AG04449 (cell line): ENCODE measurements around the gene NAIF1.
"Not testable (repeated sequence)": the region's sequence is repeated elsewhere in the genome, so short reads cannot be mapped to it uniquely, and the experiment has no call there.

Experiments
- CTCF ChIA-PET: fragments of 350-600 bp; formaldehyde crosslinking; extraction: SDS; loops from one replicate; lab custom pipeline; 2021; ENCODE audit warnings: antibody characterized with exemption; lab: Yijun Ruan, JAX
- POLR2A ChIA-PET: fragments of 400-600, 350-600 bp; formaldehyde crosslinking; extraction: SDS; loops from one replicate; lab custom pipeline; 2020; ENCODE audit warnings: antibody characterized with exemption, inconsistent platforms; lab: Yijun Ruan, JAX
- DNase-seq: peaks from one replicate; pipeline ENCODE4 v3.0.0-alpha.2; 2010; ENCODE audit warnings: low read depth, low spot score
- H3K4me3 ChIP-seq: 2 replicates; pipeline ENCODE4 v1.5.1; 2011; ENCODE audit warnings: low read depth, mild to moderate bottlenecking, control low read depth, low read length
- TF ChIP-seq, protein P1 (sequence below): IDR thresholded peaks from one replicate; pipeline ENCODE4 v1.5.1; 2011; ENCODE audit warnings: mild to moderate bottlenecking, moderate library complexity, low read length, control low read depth, inconsistent platforms; ENCODE audit not compliant: insufficient read depth; ENCODE audit errors: missing control alignments

The NAIF1 gene

DNA sequence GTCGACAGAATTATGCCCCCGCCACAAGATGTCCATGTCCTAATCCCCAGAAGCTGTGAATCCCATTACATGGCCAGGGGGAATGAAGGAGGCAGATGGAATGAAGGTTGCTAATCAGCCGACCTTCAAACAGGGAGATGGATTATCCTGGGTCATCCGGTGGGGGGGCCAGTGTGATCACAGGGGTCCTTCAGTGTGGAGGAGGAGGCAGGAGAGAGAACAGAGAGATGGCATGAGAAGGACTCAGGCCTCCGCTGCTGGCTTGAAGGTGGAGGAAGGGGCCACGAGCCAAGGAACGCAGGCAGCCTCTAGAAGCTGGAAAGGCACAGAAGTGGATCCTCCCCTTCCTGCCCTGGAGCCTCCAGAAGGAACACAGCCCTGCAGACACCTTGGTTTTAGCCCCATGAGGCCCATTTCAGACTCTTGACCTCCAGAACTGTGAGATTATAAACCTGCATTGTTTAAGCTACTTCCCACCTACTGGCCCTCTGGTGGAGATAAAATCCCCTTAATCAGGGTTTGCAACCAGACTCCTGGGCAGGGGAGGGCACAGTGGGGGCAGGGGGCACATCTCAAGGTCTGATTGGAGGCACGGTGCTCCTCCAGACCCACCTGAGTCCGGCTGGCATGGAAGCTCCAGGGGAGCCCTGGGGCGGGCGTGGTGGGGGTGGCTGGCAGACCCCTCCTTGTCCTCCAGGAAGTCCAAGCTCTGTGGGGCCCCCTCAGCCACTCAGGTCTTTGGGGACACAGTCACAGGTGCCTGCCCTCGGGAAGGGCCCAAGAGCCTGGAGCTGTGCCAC, 46.6 kb upstream of the NAIF1 start:
- TF ChIP-seq, protein P1, sequence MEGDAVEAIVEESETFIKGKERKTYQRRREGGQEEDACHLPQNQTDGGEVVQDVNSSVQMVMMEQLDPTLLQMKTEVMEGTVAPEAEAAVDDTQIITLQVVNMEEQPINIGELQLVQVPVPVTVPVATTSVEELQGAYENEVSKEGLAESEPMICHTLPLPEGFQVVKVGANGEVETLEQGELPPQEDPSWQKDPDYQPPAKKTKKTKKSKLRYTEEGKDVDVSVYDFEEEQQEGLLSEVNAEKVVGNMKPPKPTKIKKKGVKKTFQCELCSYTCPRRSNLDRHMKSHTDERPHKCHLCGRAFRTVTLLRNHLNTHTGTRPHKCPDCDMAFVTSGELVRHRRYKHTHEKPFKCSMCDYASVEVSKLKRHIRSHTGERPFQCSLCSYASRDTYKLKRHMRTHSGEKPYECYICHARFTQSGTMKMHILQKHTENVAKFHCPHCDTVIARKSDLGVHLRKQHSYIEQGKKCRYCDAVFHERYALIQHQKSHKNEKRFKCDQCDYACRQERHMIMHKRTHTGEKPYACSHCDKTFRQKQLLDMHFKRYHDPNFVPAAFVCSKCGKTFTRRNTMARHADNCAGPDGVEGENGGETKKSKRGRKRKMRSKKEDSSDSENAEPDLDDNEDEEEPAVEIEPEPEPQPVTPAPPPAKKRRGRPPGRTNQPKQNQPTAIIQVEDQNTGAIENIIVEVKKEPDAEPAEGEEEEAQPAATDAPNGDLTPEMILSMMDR = no peak
- no peak overlapping the region for H3K4me3 ChIP-seq
- POLR2A ChIA-PET = interaction anchor here (0.6 to 1.2 kb wide), 3 partner anchors 14 to 132 kb away, joined by 3 to 4 read pairs (median 3); no protein-coding TSS in a partner anchor
- CTCF ChIA-PET = interaction anchor here (0.8 to 7.1 kb wide), 6 partner anchors 11 to 196 kb away, joined by 3 to 264 read pairs (median 88); partner anchors contain the start of genes DPM2 and PTGES2
- DNase-seq = no peak

DNA sequence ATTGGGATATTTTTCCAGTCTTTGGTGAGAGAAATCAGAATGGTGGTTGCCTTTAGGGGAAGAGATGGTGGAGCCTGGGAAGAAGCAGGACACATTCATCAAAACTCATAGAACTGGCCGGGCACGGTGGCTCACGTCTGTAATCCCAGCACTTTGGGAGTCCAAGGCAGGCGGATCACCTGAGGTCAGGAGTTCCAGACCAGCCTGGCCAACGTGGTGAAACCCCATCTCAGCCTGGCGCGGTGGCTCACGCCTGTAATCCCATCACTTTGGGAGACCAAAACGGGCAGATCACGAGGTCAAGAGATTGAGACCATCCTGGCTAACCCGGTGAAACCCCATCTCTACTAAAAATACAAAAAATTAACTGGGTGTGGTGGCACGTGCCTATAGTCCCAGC, 44.6 kb upstream of the NAIF1 start:
- H3K4me3 ChIP-seq, DNase-seq, POLR2A ChIA-PET: not testable (repeated sequence)
- CTCF ChIA-PET = interaction anchor here (1.2 to 7.1 kb wide), 4 partner anchors 9 to 191 kb away, joined by 4 to 264 read pairs (median 8); no protein-coding TSS in a partner anchor

DNA sequence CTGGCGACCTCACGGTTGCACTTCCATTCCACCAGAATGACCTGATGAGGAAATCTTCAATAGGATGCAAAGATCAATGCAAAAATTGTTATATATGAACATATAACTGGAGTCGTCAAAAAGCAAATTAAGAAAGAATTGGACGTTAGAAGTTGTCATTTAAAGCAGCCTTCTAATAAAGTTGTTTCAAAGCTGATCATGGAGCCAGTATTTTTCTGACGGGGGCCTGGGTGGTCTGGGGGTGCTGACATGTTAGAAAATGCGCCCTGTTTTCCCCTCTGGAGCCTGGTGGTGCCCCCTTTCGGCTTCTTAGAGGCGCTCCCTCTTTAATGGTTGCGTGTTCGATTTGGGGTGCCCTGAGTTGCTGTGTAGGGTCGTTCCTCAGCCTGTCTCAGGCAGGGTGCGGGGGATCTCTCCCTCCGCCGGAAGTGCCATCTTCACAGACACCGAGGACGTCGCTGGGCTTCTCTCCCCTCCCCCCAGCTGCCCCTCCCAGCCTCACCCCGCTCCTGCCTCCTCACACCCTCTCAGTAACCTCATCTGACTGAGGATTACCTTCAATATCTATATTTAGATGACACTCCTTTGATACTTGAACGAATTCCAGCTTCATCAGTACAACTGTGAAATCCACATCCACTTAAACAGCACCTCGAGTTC, 42.1 kb upstream of the NAIF1 start:
- no peak for DNase-seq
- TF ChIP-seq, protein P1 = no peak
- H3K4me3 ChIP-seq = no peak overlapping the region
- ChIA-PET POLR2A (no interaction called here), CTCF (interaction anchor here (0.8 to 14.9 kb wide), 5 partner anchors 6 to 166 kb away, joined by 3 to 264 read pairs (median 7); no protein-coding TSS in a partner anchor)

DNA sequence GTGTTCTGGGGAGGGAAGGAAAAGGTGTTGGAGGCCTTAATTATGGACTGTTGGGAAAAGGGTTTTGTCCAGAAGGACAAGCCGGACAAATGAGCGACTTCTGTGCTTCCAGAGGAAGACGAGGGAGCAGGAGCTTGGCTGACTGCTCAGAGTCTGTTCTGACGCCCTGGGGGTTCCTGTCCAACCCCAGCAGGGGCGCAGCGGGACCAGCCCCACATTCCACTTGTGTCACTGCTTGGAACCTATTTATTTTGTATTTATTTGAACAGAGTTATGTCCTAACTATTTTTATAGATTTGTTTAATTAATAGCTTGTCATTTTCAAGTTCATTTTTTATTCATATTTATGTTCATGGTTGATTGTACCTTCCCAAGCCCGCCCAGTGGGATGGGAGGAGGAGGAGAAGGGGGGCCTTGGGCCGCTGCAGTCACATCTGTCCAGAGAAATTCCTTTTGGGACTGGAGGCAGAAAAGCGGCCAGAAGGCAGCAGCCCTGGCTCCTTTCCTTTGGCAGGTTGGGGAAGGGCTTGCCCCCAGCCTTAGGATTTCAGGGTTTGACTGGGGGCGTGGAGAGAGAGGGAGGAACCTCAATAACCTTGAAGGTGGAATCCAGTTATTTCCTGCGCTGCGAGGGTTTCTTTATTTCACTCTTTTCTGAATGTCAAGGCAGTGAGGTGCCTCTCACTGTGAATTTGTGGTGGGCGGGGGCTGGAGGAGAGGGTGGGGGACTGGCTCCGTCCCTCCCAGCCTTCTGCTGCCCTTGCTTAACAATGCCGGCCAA, 41.3 kb upstream of the NAIF1 start:
- TF ChIP-seq, protein P1 = no peak
- ChIA-PET POLR2A (interaction anchor here (1.2 kb wide), 1 partner anchor 10 kb away, joined by 4 read pairs; no protein-coding TSS in a partner anchor), CTCF (interaction anchor here (0.8 to 14.9 kb wide), 5 partner anchors 7 to 165 kb away, joined by 3 to 264 read pairs (median 7); no protein-coding TSS in a partner anchor)
- no peak overlapping the region for H3K4me3 ChIP-seq
- DNase-seq = no peak

DNA sequence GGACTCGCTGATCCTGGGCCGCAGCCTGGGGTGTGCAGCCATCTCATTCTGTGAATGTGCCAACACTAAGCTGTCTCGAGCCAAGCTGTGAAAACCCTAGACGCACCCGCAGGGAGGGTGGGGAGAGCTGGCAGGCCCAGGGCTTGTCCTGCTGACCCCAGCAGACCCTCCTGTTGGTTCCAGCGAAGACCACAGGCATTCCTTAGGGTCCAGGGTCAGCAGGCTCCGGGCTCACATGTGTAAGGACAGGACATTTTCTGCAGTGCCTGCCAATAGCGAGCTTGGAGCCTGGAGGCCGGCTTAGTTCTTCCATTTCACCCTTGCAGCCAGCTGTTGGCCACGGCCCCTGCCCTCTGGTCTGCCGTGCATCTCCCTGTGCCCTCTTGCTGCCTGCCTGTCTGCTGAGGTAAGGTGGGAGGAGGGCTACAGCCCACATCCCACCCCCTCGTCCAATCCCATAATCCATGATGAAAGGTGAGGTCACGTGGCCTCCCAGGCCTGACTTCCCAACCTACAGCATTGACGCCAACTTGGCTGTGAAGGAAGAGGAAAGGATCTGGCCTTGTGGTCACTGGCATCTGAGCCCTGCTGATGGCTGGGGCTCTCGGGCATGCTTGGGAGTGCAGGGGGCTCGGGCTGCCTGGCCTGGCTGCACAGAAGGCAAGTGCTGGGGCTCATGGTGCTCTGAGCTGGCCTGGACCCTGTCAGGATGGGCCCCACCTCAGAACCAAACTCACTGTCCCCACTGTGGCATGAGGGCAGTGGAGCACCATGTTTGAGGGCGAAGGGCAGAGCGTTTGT, 40.5 kb upstream of the NAIF1 start:
- CTCF ChIA-PET = interaction anchor here (1.2 to 14.9 kb wide), 4 partner anchors 8 to 164 kb away, joined by 5 to 264 read pairs (median 10); no protein-coding TSS in a partner anchor
- no peak for DNase-seq
- POLR2A ChIA-PET = interaction anchor here (1.2 kb wide), 1 partner anchor 9 kb away, joined by 4 read pairs; no protein-coding TSS in a partner anchor
- no peak overlapping the region for H3K4me3 ChIP-seq
- TF ChIP-seq, protein P1 = no peak
